SK-N-SH (cell line): ENCODE results near the gene FLG.
"Not testable (repeated sequence)": the region's sequence is repeated elsewhere in the genome, so short reads cannot be mapped to it uniquely, and the experiment has no call there.

Source experiments
- EP300 ChIP-seq, 2 experiments: IDR thresholded peaks; 2 replicates each; pipeline versions ENCODE4 v1.4.0 to v1.6.1; 2012; ENCODE audit warnings: borderline replicate concordance in 1 of 2, low read depth in 1 of 2, low read length in 1 of 2
- TF ChIP-seq, protein P1 (sequence below): IDR thresholded peaks from 2 replicates; pipeline ENCODE4 v1.4.0; 2012; ENCODE audit warnings: low read depth

DNA sequence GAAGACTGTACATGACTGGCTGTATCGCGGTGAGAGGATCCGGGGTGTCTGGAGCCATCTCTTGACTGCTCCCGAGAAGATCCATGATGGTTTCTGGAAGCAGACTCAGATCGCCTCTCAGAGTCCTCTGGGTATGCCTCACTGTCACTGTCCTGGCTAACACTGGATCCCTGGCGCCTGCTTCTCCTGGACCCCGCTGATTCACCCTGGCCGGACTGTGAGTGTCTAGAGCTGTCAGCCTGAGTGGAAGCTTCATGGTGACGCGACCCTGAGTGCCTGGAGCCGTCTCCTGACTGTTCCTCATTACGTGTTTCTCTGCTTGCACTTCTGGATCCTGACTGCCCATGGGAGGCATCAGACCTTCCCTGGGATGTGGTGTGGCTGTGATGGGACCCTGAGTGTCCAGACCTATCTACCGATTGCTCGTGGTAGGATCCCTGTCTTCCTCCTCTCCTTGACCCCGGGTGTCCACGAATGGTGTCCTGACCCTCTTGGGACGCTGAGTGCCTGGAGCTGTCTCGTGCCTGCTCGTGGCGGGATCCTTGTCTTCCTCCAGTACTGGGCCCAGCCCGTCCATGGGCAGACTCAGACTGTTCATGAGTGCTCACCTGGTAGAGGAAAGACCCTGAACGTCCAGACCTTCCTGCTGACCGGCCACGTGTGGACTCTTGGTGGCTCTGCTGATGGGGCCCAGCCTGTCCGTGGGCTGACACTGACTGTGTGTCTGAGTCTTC is 21.7 kb downstream of the FLG start:
- not testable (repeated sequence) for TF ChIP-seq EP300 (IDR thresholded peaks at IDR 0.05; ENCODE audit: borderline replicate concordance in 1 of 2, low read depth in 1 of 2, low read length in 1 of 2)
- TF ChIP-seq, protein P1, sequence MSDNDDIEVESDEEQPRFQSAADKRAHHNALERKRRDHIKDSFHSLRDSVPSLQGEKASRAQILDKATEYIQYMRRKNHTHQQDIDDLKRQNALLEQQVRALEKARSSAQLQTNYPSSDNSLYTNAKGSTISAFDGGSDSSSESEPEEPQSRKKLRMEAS: not testable (repeated sequence)
